Measurements from ENCODE around the gene GFY.

Gene GFY

DNA sequence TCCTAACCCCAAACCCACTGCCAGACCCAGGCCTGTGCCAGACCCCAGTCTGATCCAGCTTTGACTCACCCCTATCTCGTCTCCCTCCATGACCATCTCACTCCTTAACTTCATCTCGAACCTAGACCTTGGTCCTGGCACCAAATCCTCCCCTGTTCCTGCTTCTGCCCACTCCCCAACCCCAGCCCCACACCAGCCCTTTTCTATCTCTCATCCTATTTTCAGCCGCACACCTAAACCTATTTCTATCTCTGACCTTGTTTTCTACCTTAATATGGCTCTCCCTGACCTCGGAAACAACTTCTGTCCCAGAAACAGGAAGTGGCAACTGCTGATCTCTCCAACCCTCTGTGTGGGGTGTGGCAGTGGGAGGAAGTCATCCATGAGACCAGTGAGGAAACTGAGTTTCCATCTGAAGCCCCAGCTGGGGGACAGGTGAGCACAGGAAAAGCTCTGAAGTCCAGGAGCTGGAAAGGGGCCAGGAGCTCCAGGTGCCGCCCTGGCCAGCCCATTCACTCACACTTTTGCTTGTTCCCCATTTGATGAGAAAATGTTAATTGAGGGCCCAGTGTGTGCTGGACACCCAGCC is 15.7 kb upstream of the GFY start:
- DNase-seq (ENCODE audit: low spot score), result peak; percentile 56
- no peak for TF ChIP-seq CTCF (IDR thresholded peaks at IDR 0.05; ENCODE audit: extremely low read depth, missing control alignments)

GRCh38 chr19:49411681-49412326 is 13.4 kb upstream of the GFY start:
- DNase-seq (ENCODE audit: low spot score), result no peak
- TF ChIP-seq CTCF (IDR thresholded peaks at IDR 0.05; ENCODE audit: extremely low read depth, missing control alignments), result no peak

DNA sequence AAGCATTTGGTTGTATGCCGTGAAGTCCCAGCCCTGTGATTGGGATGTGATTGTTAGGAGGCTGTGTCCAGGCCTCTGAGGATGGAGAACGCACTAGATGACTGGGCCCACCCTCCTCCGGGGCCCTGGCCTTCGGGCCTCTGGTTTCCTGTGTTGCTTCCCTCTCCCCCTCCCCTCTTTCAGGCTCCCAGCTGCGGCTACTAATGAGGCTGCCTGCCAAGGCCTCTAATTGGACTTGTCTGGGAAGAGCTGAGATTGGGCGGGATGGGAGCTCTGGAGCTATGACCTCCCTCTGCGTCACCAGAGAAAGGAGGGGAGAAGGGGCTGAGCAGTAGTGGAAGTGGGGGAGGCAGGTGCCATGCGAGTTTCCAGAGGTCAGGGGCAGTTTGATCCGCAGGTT is 11.8 kb upstream of the GFY start:
- DNase-seq (ENCODE audit: low spot score), result no peak

DNA sequence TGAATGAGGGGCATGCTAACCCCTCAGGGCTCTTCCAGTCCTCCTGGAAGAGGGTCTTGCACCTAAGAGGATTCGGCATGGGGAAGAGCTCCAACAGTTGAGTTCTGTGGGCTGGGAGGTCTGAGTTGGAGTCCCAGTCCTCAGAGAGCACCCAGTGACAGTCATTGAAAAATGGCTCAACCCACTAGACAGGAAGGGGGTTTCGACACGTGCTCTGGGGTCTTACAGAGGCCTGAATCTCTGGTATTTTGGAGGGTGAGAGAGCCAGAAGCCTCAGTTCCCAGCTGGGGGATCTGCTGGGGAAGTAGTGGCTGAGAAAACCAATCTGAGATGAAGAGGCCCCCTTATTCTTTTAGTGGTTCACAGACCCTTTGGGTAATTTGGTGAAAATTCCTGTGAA is 10.9 kb upstream of the GFY start:
- no peak for TF ChIP-seq CTCF (IDR thresholded peaks at IDR 0.05; ENCODE audit: extremely low read depth, missing control alignments)
- peak; percentile 19 for DNase-seq (ENCODE audit: low spot score)

More for the DNA sequence above, 11.8 kb upstream of the GFY start:
- no peak for TF ChIP-seq CTCF (IDR thresholded peaks at IDR 0.05; ENCODE audit: extremely low read depth, missing control alignments)

- peak; percentile 81 for DNase-seq (ENCODE audit: low spot score)
- TF ChIP-seq CTCF (IDR thresholded peaks at IDR 0.05; ENCODE audit: extremely low read depth, missing control alignments), result no peak
Observed at GRCh38 chr19:49415102-49415809, 9.9 kb upstream of the GFY start.

GRCh38 chr19:49415810-49416200 is 9.4 kb upstream of the GFY start:
- DNase-seq (ENCODE audit: low spot score), result peak; percentile 11
- no peak for TF ChIP-seq CTCF (IDR thresholded peaks at IDR 0.05; ENCODE audit: extremely low read depth, missing control alignments)

GRCh38 chr19:49417088-49417487 is 8.1 kb upstream of the GFY start:
- no peak for TF ChIP-seq CTCF (IDR thresholded peaks at IDR 0.05; ENCODE audit: extremely low read depth, missing control alignments)
- peak; percentile 12 for DNase-seq (ENCODE audit: low spot score)
